HG02571 (cell line): ENCODE results near the gene MTG1.

ENCODE experiments used
- ATAC-seq: cut with Tn5 transposase; IDR thresholded peaks from one replicate; pipeline ENCODE4 v1.9.1; 2021; ENCODE audit warnings: mild to moderate bottlenecking, moderate library complexity; ENCODE audit not compliant: unreplicated experiment

MTG1 gene

GRCh38 chr10:133394064-133394663, at the start of gene MTG1:
MTG1 (plus strand) TSS chr10:133394157; CDS start chr10:133394221, 64 bp downstream.
- peak; percentile 75 for ATAC-seq

- no peak for ATAC-seq
These were observed 49.7 kb upstream of the MTG1 start for GRCh38 chr10:133344236-133344635.

- ATAC-seq, result no peak
These were observed 47.5 kb upstream of the MTG1 start for GRCh38 chr10:133346413-133346812.

- ATAC-seq, result no peak
These were observed 46.0 kb upstream of the MTG1 start for GRCh38 chr10:133347710-133348517.

GRCh38 chr10:133349160-133349568, 44.8 kb upstream of the MTG1 start:
- no peak for ATAC-seq

- no peak for ATAC-seq
These were observed 44.4 kb upstream of the MTG1 start for GRCh38 chr10:133349577-133350011.

GRCh38 chr10:133350283-133350949, 43.5 kb upstream of the MTG1 start:
- no peak for ATAC-seq

GRCh38 chr10:133350950-133351329, 43.0 kb upstream of the MTG1 start:
- ATAC-seq, result no peak

- ATAC-seq, result no peak
These were observed 42.3 kb upstream of the MTG1 start for GRCh38 chr10:133351408-133352318.

GRCh38 chr10:133353202-133353959, 40.6 kb upstream of the MTG1 start:
- ATAC-seq, result no peak

- no peak for ATAC-seq
These were observed 39.9 kb upstream of the MTG1 start for GRCh38 chr10:133353988-133354605.

- no peak for ATAC-seq
These were observed 39.2 kb upstream of the MTG1 start for GRCh38 chr10:133354672-133355240.

GRCh38 chr10:133355266-133355665, 38.7 kb upstream of the MTG1 start:
- no peak for ATAC-seq

GRCh38 chr10:133355991-133356390, 38.0 kb upstream of the MTG1 start:
- no peak for ATAC-seq

- ATAC-seq, result no peak
These were observed 37.2 kb upstream of the MTG1 start for GRCh38 chr10:133356549-133357284.

GRCh38 chr10:133357285-133358161, 36.4 kb upstream of the MTG1 start, which contains the start of gene FUOM:
FUOM (minus strand) TSS chr10:133358019; CDS start chr10:133358007, 12 bp downstream.
- ATAC-seq, result peak; percentile 60

- no peak for ATAC-seq
These were observed 35.6 kb upstream of the MTG1 start for GRCh38 chr10:133358162-133358924.
